Measurements from ENCODE around the gene TTC28.

TTC28 gene

GRCh38 chr22:28548406-28548805 is 131.2 kb downstream of the TTC28 start:
- Histone ChIP-seq H3K9me3 (no peaks in the 10 kb centered on the region), H3K4me1 (ENCODE audit: control insufficient read depth in 1 of 2, insufficient read depth in 1 of 2, low read depth in 1 of 2, low read length in 1 of 2) (no peaks in the 10 kb centered on the region), H3K27me3 (no peaks in the 10 kb centered on the region), H3K36me3 (no peaks in the 10 kb centered on the region), H3K27ac (no peak overlapping the region), H3K4me3 (ENCODE audit: low read depth in 1 of 2, low read length in 1 of 2) (no peak overlapping the region)
- TF ChIP-seq, protein P1, sequence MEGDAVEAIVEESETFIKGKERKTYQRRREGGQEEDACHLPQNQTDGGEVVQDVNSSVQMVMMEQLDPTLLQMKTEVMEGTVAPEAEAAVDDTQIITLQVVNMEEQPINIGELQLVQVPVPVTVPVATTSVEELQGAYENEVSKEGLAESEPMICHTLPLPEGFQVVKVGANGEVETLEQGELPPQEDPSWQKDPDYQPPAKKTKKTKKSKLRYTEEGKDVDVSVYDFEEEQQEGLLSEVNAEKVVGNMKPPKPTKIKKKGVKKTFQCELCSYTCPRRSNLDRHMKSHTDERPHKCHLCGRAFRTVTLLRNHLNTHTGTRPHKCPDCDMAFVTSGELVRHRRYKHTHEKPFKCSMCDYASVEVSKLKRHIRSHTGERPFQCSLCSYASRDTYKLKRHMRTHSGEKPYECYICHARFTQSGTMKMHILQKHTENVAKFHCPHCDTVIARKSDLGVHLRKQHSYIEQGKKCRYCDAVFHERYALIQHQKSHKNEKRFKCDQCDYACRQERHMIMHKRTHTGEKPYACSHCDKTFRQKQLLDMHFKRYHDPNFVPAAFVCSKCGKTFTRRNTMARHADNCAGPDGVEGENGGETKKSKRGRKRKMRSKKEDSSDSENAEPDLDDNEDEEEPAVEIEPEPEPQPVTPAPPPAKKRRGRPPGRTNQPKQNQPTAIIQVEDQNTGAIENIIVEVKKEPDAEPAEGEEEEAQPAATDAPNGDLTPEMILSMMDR (IDR thresholded peaks at IDR 0.05) = no peak

- no peak overlapping the region for H3K27ac ChIP-seq
These were observed 132.4 kb downstream of the TTC28 start for GRCh38 chr22:28547132-28547842.

GRCh38 chr22:28544431-28544868 is 135.2 kb downstream of the TTC28 start:
- H3K9me3 ChIP-seq = no peaks in the 10 kb centered on the region
- H3K4me1 ChIP-seq (ENCODE audit: control insufficient read depth in 1 of 2, insufficient read depth in 1 of 2, low read depth in 1 of 2, low read length in 1 of 2) = no peaks in the 10 kb centered on the region
- TF ChIP-seq, protein P1 (IDR thresholded peaks at IDR 0.05) = no peak
- H3K27me3 ChIP-seq = no peaks in the 10 kb centered on the region
- no peak overlapping the region for H3K4me3 ChIP-seq (ENCODE audit: low read depth in 1 of 2, low read length in 1 of 2)
- no peaks in the 10 kb centered on the region for H3K36me3 ChIP-seq
- no peak overlapping the region for H3K27ac ChIP-seq

More at GRCh38 chr22:28547132-28547842, 132.4 kb downstream of the TTC28 start:
- Histone ChIP-seq H3K4me1 (ENCODE audit: control insufficient read depth in 1 of 2, insufficient read depth in 1 of 2, low read depth in 1 of 2, low read length in 1 of 2) (no peaks in the 10 kb centered on the region), H3K9me3 (no peaks in the 10 kb centered on the region), H3K36me3 (no peaks in the 10 kb centered on the region), H3K4me3 (ENCODE audit: low read depth in 1 of 2, low read length in 1 of 2) (no peak overlapping the region), H3K27me3 (no peaks in the 10 kb centered on the region)
- TF ChIP-seq, protein P1 (IDR thresholded peaks at IDR 0.05) = no peak

- no peaks in the 10 kb centered on the region for H3K9me3 ChIP-seq
- H3K27me3 ChIP-seq = no peaks in the 10 kb centered on the region
- H3K27ac ChIP-seq = no peak overlapping the region
- no peaks in the 10 kb centered on the region for H3K36me3 ChIP-seq
- TF ChIP-seq, protein P1 (IDR thresholded peaks at IDR 0.05) = no peak
- H3K4me3 ChIP-seq (ENCODE audit: low read depth in 1 of 2, low read length in 1 of 2) = no peak overlapping the region
- no peaks in the 10 kb centered on the region for H3K4me1 ChIP-seq (ENCODE audit: control insufficient read depth in 1 of 2, insufficient read depth in 1 of 2, low read depth in 1 of 2, low read length in 1 of 2)
These were observed 136.5 kb downstream of the TTC28 start for GRCh38 chr22:28542980-28543621.

- TF ChIP-seq, protein P1 (IDR thresholded peaks at IDR 0.05) = no peak
- H3K9me3 ChIP-seq = no peaks in the 10 kb centered on the region
- no peaks in the 10 kb centered on the region for H3K27me3 ChIP-seq
- H3K4me3 ChIP-seq (ENCODE audit: low read depth in 1 of 2, low read length in 1 of 2) = no peak overlapping the region
- H3K4me1 ChIP-seq (ENCODE audit: control insufficient read depth in 1 of 2, insufficient read depth in 1 of 2, low read depth in 1 of 2, low read length in 1 of 2) = no peaks in the 10 kb centered on the region
- H3K27ac ChIP-seq = no peak overlapping the region
- no peaks in the 10 kb centered on the region for H3K36me3 ChIP-seq
These were observed 138.5 kb downstream of the TTC28 start for GRCh38 chr22:28541137-28541536.

Data from neutrophil (primary cell).